HG03159 (cell line): ENCODE measurements around the gene IL17C.
"Not testable (repeated sequence)": the region's sequence is repeated elsewhere in the genome, so short reads cannot be mapped to it uniquely, and the experiment has no call there.

Experiments used
- ATAC-seq: cut with Tn5 transposase; IDR thresholded peaks from one replicate; pipeline ENCODE4 v1.9.1; 2021; ENCODE audit warnings: mild to moderate bottlenecking, moderate library complexity; ENCODE audit not compliant: unreplicated experiment

IL17C gene

GRCh38 chr16:88656291-88656980 is 18.1 kb downstream of the IL17C start:
- no peak for ATAC-seq

GRCh38 chr16:88657371-88657770 is 19.0 kb downstream of the IL17C start:
- ATAC-seq, result no peak

GRCh38 chr16:88658714-88659113 is 20.3 kb downstream of the IL17C start:
- ATAC-seq, result no peak

GRCh38 chr16:88659160-88659559 is 20.8 kb downstream of the IL17C start:
- no peak for ATAC-seq

GRCh38 chr16:88661468-88661867 is 23.1 kb downstream of the IL17C start:
- no peak for ATAC-seq

GRCh38 chr16:88662222-88662842 is 24.0 kb downstream of the IL17C start:
- peak; percentile 6 for ATAC-seq

GRCh38 chr16:88662843-88663606 is 24.7 kb downstream of the IL17C start, which contains the start of gene MVD:
Gene MVD, minus strand, starts transcription at chr16:88663091. Its CDS starts 11 bp downstream, at chr16:88663080.
- ATAC-seq, result peak; percentile 94

- no peak for ATAC-seq
Observed at GRCh38 chr16:88665148-88665547, 26.8 kb downstream of the IL17C start.

- ATAC-seq, result no peak
Observed at GRCh38 chr16:88665570-88665969, 27.2 kb downstream of the IL17C start.

GRCh38 chr16:88667461-88667860 is 29.1 kb downstream of the IL17C start:
- ATAC-seq, result no peak

- not testable (repeated sequence) for ATAC-seq
Observed at GRCh38 chr16:88669493-88669892, 31.1 kb downstream of the IL17C start.

GRCh38 chr16:88669980-88670379 is 31.6 kb downstream of the IL17C start:
- ATAC-seq, result no peak

- ATAC-seq, result no peak
Observed at GRCh38 chr16:88671806-88672205, 33.4 kb downstream of the IL17C start.

GRCh38 chr16:88672776-88673175 is 34.4 kb downstream of the IL17C start:
- ATAC-seq, result no peak

- no peak for ATAC-seq
Observed at GRCh38 chr16:88673716-88674379, 35.5 kb downstream of the IL17C start.

- ATAC-seq, result no peak
Observed at GRCh38 chr16:88676502-88677242, 38.3 kb downstream of the IL17C start.

- ATAC-seq, result no peak
Observed at GRCh38 chr16:88677721-88678120, 39.3 kb downstream of the IL17C start.

- ATAC-seq, result no peak
Observed at GRCh38 chr16:88678224-88678979, 40.0 kb downstream of the IL17C start.

GRCh38 chr16:88680554-88681083 is 42.2 kb downstream of the IL17C start:
- no peak for ATAC-seq
